GM18502 (cell line): ENCODE measurements around the gene TBC1D2B.
"Not testable (repeated sequence)": the region's sequence is repeated elsewhere in the genome, so short reads cannot be mapped to it uniquely, and the experiment has no call there.

Experiments
- ATAC-seq: cut with Tn5 transposase; IDR thresholded peaks from one replicate; pipeline ENCODE4 v1.9.1; 2021; ENCODE audit warnings: mild to moderate bottlenecking; ENCODE audit not compliant: unreplicated experiment, poor library complexity

TBC1D2B gene

DNA sequence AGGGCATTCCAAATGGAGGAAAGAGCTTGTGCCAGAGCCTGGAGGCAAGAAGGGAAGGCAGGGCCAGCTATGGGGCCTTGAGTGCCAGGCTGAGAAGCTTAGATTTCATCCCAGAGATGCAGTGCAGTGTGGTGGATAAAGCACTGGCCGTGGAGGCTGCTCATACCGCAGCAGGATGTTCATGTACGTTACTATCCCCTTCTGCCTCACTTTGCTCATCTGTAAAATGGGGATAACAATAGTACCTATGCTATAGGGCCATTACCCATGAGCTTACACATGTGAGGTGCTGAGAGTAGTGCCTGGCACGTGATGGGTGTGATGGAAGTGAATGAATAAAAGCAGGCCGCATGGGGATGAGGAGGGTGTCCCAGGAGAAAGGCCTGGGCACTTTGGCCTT lies 96.8 kb downstream of the TBC1D2B start:
- not testable (repeated sequence) for ATAC-seq

- ATAC-seq: no peak
Measured at GRCh38 chr15:77980098-77980497, 97.4 kb downstream of the TBC1D2B start.

GRCh38 chr15:77979157-77979556 lies 98.4 kb downstream of the TBC1D2B start:
- not testable (repeated sequence) for ATAC-seq

- ATAC-seq: not testable (repeated sequence)
Measured at GRCh38 chr15:77978759-77979145, 98.8 kb downstream of the TBC1D2B start.

DNA sequence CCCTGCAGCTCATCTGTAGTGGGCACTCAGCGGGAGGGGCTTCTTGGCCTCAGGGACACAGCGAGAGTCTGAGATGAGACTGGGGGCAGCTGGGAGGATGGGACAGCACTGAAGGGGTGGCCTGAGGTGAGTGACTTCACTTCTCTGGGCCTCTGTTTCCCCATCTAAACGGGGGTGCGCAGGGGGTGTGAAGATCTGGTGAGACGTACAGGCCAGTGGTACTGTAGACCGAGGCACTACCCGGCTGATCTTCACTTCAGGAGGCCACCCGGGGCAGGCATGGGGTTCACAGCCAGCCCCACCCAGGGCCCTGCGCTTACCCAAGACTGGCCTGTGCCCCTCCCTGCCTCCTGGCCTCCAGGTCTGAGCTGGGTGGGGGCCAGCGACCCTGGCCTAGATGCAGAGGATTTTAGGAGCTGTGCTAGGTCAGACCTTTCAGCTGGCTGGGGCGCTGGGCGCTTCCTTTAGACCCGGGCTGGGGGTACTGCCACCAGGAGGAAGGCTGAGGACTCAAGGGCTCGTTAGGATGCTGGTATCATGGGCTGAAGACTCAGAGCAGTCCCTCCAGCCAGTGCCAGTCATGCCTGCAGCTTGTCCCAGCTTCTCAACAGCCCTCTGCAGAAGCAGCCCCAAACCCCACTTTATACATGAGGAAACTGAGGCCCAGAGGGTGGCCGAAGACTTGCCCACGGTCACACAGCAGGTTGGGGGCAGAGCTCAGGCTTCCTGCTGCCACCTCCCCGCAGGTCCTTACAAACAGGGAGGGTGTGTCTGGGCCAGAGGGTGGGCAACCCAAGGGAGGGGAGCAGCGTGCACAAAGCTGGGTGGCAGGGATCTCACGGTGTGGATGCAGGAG lies 99.4 kb downstream of the TBC1D2B start:
- not testable (repeated sequence) for ATAC-seq

GRCh38 chr15:77976760-77977525 lies 100.6 kb downstream of the TBC1D2B start:
- not testable (repeated sequence) for ATAC-seq

GRCh38 chr15:77976095-77976450 lies 101.4 kb downstream of the TBC1D2B start:
- ATAC-seq: not testable (repeated sequence)

- no peak for ATAC-seq
Measured at GRCh38 chr15:77975332-77976094, 102.0 kb downstream of the TBC1D2B start.

GRCh38 chr15:77974416-77975331 lies 102.8 kb downstream of the TBC1D2B start:
- no peak for ATAC-seq

DNA sequence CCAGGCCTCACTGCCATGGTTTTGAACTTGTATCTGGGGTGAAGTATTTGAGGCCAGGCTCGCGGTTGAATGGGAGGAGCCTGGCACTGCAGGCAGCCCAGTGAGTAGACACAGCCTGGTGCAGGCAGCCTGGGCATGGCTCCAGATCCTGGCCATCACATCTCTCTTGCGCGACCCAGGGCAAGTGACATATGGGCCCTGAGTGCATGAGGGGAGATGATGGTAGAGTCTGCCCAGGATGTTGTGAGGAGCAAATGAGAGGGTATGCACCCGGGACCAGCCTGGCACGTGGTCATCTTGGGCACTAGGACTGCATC lies 103.5 kb downstream of the TBC1D2B start:
- no peak for ATAC-seq

GRCh38 chr15:77973273-77974097 lies 104.0 kb downstream of the TBC1D2B start:
- ATAC-seq: not testable (repeated sequence)

- ATAC-seq: not testable (repeated sequence)
Measured at GRCh38 chr15:77972706-77973105, 104.8 kb downstream of the TBC1D2B start.

DNA sequence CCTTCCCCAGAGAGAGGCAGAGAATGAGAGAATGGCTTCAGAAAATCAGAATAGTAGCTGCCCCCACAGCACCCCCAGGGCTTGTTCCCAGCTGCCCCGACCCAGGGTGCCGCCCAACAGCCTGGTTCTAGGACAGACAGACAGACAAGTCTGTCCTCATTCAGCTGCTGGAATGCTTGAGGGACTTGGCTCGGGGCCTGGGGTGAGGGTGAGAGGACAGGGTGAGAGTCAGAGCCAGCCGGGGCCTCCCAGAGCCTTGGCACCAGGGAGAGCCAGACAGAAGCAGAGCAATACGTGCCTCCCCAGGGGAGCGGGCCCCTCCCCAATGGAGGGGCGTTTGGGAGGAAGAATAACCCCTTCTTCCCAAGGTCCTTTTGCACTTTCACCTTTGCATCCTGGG lies 105.6 kb downstream of the TBC1D2B start:
- ATAC-seq: not testable (repeated sequence)

- ATAC-seq: not testable (repeated sequence)
Measured at GRCh38 chr15:77970813-77971360, 106.6 kb downstream of the TBC1D2B start.

- no peak for ATAC-seq
Measured at GRCh38 chr15:77969055-77969454, 108.5 kb downstream of the TBC1D2B start.

DNA sequence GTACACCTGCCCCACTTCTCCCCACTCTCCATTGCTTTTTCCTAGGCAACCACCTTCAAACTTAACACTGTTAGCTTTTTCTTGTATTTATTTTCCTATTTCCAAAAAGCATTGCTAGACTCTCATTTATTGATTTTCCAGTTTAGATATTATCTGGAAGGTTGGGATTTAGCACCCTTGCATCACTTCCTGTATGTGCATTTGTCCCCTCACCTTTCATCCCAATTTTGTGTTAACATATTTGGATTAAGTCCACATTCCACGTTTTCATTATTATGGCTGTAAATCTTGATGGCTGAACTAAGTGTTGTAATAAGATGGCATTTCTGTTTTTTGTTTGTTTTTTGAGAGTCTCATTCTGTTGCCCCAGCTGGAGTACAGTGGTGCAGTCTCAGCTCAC lies 109.7 kb downstream of the TBC1D2B start:
- ATAC-seq: no peak

DNA sequence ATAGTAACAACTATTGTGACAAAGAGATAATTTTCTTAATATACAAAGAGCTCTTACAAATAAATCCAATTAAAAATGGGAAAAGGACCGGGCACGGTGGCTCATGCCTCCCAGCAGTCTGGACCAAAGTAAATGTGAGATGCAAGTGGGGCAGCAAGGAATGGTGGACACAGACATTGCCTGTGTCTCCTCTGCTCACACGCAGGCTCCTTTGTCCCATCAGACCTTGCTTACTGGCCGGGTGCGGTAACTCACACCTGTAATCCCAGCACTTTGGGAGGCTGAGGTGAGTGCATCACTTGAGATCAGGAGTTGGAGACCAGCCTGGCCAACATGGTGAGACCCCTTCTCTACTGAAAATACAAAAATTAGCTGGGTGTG lies 110.3 kb downstream of the TBC1D2B start:
- ATAC-seq: not testable (repeated sequence)

GRCh38 chr15:77966540-77967234 lies 110.8 kb downstream of the TBC1D2B start:
- no peak for ATAC-seq
